Hematopoietic multipotent progenitor cell treated with erythropoietin and hydrocortisone succinate and interleukin-3 and kit ligand, for 17 days (in vitro differentiated cells): ENCODE data around the gene PAFAH1B1.
"Not testable (repeated sequence)": the region's sequence is repeated elsewhere in the genome, so short reads cannot be mapped to it uniquely, and the experiment has no call there.

Experiments
- DNase-seq: peaks from one replicate; pipeline ENCODE4 v3.0.0-alpha.2; 2015; ENCODE audit warnings: low spot score

Gene PAFAH1B1

GRCh38 chr17:2592971-2593820 is at the start of gene PAFAH1B1:
Gene PAFAH1B1 (plus strand): TSS chr17:2593654. CDS start chr17:2638289, 44,635 bp downstream.
- peak; percentile 95 for DNase-seq

GRCh38 chr17:2545393-2545792 is 48.1 kb upstream of the PAFAH1B1 start:
- DNase-seq, result no peak

GRCh38 chr17:2547176-2547575 is 46.3 kb upstream of the PAFAH1B1 start:
- DNase-seq, result no peak

GRCh38 chr17:2548026-2548425 is 45.4 kb upstream of the PAFAH1B1 start:
- not testable (repeated sequence) for DNase-seq

- no peak for DNase-seq
These were observed 43.9 kb upstream of the PAFAH1B1 start for GRCh38 chr17:2549392-2550211.

- DNase-seq, result no peak
These were observed 42.0 kb upstream of the PAFAH1B1 start for GRCh38 chr17:2551493-2551892.

GRCh38 chr17:2551928-2552327 is 41.5 kb upstream of the PAFAH1B1 start:
- no peak for DNase-seq

GRCh38 chr17:2560658-2561057 is 32.8 kb upstream of the PAFAH1B1 start:
- no peak for DNase-seq

GRCh38 chr17:2562162-2562858 is 31.1 kb upstream of the PAFAH1B1 start:
- DNase-seq, result no peak

- DNase-seq, result no peak
These were observed 30.4 kb upstream of the PAFAH1B1 start for GRCh38 chr17:2563061-2563460.

- no peak for DNase-seq
These were observed 29.9 kb upstream of the PAFAH1B1 start for GRCh38 chr17:2563543-2563942.

GRCh38 chr17:2564877-2565276 is 28.6 kb upstream of the PAFAH1B1 start:
- DNase-seq, result no peak

GRCh38 chr17:2566056-2566455 is 27.4 kb upstream of the PAFAH1B1 start:
- DNase-seq, result no peak

- DNase-seq, result no peak
These were observed 21.7 kb upstream of the PAFAH1B1 start for GRCh38 chr17:2571523-2572303.

- not testable (repeated sequence) for DNase-seq
These were observed 21.2 kb upstream of the PAFAH1B1 start for GRCh38 chr17:2572304-2572609.

- DNase-seq, result no peak
These were observed 13.3 kb upstream of the PAFAH1B1 start for GRCh38 chr17:2580151-2580550.

GRCh38 chr17:2580661-2581060 is 12.8 kb upstream of the PAFAH1B1 start:
- no peak for DNase-seq

GRCh38 chr17:2582493-2582892 is 11.0 kb upstream of the PAFAH1B1 start:
- no peak for DNase-seq

GRCh38 chr17:2591040-2591640 is 2.3 kb upstream of the PAFAH1B1 start:
- DNase-seq, result no peak

GRCh38 chr17:2593821-2594721 is 617 bp downstream of the PAFAH1B1 start:
- peak; percentile 83 for DNase-seq
